ENCODE data around the gene ARID4B.

DNA sequence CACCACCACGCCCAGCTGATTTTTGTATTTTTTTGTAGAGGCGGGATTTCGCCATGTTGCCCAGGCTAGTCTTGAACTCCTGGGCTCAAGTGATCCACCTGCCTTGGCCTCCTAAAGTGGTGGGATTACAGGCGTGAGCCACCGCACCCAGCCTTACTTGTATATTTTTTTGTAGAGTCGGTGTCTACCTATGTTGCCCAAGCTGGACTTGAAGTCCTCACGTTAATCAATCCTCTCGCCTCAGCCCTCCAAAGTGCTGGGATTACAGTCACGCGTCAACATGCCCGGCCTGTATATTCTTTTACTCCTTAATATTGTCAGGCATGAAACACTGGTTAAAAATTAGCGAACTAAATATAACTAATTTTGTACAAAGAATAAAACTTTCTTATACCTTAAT, 193.8 kb downstream of the ARID4B start:
- TF ChIP-seq, protein P1, sequence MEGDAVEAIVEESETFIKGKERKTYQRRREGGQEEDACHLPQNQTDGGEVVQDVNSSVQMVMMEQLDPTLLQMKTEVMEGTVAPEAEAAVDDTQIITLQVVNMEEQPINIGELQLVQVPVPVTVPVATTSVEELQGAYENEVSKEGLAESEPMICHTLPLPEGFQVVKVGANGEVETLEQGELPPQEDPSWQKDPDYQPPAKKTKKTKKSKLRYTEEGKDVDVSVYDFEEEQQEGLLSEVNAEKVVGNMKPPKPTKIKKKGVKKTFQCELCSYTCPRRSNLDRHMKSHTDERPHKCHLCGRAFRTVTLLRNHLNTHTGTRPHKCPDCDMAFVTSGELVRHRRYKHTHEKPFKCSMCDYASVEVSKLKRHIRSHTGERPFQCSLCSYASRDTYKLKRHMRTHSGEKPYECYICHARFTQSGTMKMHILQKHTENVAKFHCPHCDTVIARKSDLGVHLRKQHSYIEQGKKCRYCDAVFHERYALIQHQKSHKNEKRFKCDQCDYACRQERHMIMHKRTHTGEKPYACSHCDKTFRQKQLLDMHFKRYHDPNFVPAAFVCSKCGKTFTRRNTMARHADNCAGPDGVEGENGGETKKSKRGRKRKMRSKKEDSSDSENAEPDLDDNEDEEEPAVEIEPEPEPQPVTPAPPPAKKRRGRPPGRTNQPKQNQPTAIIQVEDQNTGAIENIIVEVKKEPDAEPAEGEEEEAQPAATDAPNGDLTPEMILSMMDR (IDR thresholded peaks at IDR 0.05), result no peak
- no peak for TF ChIP-seq ZFX (IDR thresholded peaks at IDR 0.05; ENCODE audit: borderline replicate concordance)
